ENCODE data around the gene PDE4D.

GRCh38 chr5:59542851-59543820 is 350.4 kb downstream of the PDE4D start:
- no peak for TF ChIP-seq CTCF (optimal IDR thresholded peaks at IDR 0.05 in 1 of 3, IDR thresholded peaks at IDR 0.05 in 1 of 3, conservative IDR thresholded peaks at IDR 0.05 in 1 of 3; ENCODE audit: extremely low read depth in 1 of 3, insufficient read depth in 2 of 3, low read length in 3 of 3)
- no peak for TF ChIP-seq EZH2 (IDR thresholded peaks at IDR 0.05; ENCODE audit: low read length)
